ENCODE results near the gene DYRK2.
"Not testable (repeated sequence)": the region's sequence is repeated elsewhere in the genome, so short reads cannot be mapped to it uniquely, and the experiment has no call there.

Gene DYRK2

DNA sequence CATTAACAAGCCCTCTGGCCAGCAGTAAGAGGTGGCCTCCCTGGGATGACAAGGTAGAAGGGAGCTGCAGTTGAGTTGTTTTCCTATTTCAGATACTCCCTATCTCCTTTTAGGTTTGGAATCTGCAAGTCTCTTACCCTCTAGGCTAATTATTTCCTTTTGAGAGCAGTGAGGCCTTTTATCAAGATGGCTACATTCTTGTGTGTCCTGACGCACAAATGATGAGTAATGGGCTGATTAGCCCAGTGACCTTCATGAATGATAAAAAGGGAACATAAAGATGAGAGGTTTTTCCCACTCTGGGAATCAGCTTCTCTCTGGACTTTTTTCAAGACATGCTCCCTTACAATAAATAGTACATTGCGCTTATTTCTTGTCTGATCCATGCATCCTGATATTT is 22.9 kb downstream of the DYRK2 start:
- no peak for DNase-seq (ENCODE audit: low spot score)

DNA sequence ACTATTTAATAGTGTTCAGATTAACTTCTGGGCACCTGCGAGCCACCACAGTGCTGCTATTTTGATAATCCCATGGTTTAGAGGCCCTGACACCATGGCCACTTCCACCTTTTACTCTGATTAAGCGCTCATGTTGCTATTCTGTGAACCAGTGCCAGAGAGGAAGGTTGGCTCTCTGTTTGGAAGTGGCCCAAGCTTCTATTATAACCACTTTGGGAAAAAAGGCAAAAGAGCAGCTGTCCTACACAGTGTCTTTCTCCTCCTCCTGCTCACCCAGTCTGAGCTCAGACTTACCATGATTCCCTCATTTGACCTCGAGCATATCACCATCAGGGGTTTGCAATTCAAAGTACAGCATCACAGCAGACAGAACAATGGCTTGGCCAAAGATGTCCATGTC is 23.3 kb downstream of the DYRK2 start:
- no peak for DNase-seq (ENCODE audit: low spot score)

- not testable (repeated sequence) for DNase-seq (ENCODE audit: low spot score)
Measured at GRCh38 chr12:67672507-67672906, 24.0 kb downstream of the DYRK2 start.

GRCh38 chr12:67673509-67673908 is 25.0 kb downstream of the DYRK2 start:
- DNase-seq (ENCODE audit: low spot score), result not testable (repeated sequence)

GRCh38 chr12:67674417-67674816 is 25.9 kb downstream of the DYRK2 start:
- DNase-seq (ENCODE audit: low spot score), result no peak

DNA sequence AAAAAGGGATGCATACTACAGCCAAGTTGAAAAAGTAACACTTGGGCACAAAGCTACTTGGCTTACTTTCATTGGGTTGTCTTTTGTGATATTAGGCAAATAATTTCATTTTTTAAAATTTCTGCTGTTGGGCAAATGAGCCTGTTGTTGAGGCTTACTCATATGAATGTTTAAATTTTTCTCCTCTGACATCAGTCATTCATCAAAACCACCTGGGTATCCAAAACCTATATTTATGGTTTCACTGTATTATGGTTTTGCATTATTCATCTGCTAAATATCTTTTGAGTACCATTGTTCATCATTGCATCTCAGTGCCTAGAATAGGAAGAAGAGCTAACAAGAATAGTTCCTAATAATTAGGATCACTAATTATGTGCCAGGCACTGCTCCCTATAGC is 28.1 kb downstream of the DYRK2 start:
- no peak for DNase-seq (ENCODE audit: low spot score)

DNA sequence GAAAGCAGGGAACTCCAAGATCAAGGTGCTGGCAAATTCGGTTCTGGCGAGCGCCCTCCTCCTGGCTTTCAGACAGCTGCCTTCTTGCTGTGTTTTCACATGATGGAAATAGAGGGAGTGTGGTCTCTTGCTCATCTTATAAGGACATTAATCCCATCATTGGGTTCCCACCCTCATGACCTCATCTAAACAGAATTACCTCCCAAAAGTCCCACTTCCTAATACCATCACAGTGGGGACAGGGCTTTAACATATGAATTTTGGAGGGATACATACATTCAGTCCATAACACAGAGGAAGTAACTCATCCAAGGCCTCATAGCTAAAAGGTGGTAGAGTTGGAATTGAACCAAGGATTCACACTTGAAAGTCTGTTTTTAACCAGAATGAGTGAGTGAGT is 28.6 kb downstream of the DYRK2 start:
- no peak for DNase-seq (ENCODE audit: low spot score)

GRCh38 chr12:67681105-67681778 is 32.7 kb downstream of the DYRK2 start:
- DNase-seq (ENCODE audit: low spot score), result no peak

- no peak for DNase-seq (ENCODE audit: low spot score)
Measured at GRCh38 chr12:67681941-67682620, 33.5 kb downstream of the DYRK2 start.

GRCh38 chr12:67689385-67689784 is 40.8 kb downstream of the DYRK2 start:
- DNase-seq (ENCODE audit: low spot score), result no peak

GRCh38 chr12:67690656-67691055 is 42.1 kb downstream of the DYRK2 start:
- no peak for DNase-seq (ENCODE audit: low spot score)

- no peak for DNase-seq (ENCODE audit: low spot score)
Measured at GRCh38 chr12:67691220-67691619, 42.7 kb downstream of the DYRK2 start.

DNA sequence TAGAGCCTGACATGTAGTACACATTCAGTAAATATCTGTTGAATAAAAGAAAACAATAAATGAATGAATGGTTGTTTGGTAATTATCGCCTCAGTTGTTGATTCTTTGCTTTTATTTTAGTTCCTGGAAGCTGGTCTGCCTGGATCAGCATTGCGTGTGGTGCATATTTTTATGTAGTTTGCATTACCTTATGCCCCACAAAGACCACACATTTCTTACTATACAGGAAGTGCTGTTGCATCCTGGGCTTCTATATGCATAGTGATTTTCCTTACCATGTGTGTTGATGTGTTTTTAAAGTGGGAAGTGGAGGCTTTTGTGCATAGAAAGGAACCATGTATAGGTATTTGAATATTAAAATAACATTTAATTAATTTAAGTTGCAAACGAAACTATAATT is 43.6 kb downstream of the DYRK2 start:
- DNase-seq (ENCODE audit: low spot score), result no peak

GRCh38 chr12:67692966-67693365 is 44.4 kb downstream of the DYRK2 start:
- no peak for DNase-seq (ENCODE audit: low spot score)

GRCh38 chr12:67693894-67694293 is 45.3 kb downstream of the DYRK2 start:
- DNase-seq (ENCODE audit: low spot score), result no peak

- no peak for DNase-seq (ENCODE audit: low spot score)
Measured at GRCh38 chr12:67694306-67694900, 45.9 kb downstream of the DYRK2 start.

DNA sequence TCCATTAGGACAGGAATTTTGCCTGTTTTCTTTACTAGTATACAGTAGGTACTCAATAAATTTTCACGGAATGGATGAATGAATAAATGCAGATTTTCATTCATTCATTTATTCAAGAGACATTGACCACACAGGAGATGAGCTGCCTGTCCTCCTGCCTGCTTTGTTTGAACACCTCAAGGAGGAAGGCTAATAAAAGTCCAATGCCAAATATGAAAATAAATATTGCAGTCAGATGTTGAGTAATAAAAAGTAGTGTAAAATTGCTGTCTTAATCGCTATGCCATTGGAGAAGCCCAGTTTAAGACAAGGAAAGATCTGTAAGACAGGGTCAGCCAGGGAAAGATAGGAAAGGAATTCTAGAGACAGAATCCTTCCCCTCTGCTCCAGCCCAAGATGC is 47.4 kb downstream of the DYRK2 start:
- DNase-seq (ENCODE audit: low spot score), result no peak

DNA sequence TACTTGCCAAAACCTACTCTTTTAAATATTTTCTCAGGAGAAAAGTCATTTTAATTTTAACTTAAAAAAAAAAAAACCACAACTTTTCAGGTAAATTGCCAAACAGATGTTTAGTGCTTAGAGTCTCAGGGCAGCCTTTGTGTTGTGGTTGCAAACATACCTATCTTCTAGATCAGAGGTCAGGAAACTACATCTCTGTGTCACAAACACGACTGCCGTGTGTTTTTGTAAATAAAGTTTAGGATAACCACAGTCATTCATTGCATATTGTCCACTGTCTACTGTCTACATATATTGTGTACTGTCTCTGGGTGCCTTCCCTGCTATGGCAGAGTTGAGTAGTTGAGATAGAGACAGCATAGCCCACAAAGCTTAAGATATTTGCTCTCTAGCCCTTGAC is 48.9 kb downstream of the DYRK2 start:
- no peak for DNase-seq (ENCODE audit: low spot score)

- no peak for DNase-seq (ENCODE audit: low spot score)
Measured at GRCh38 chr12:67697967-67698366, 49.4 kb downstream of the DYRK2 start.

GRCh38 chr12:67698672-67699581 is 50.4 kb downstream of the DYRK2 start:
- peak; percentile 32 for DNase-seq (ENCODE audit: low spot score)

DNA sequence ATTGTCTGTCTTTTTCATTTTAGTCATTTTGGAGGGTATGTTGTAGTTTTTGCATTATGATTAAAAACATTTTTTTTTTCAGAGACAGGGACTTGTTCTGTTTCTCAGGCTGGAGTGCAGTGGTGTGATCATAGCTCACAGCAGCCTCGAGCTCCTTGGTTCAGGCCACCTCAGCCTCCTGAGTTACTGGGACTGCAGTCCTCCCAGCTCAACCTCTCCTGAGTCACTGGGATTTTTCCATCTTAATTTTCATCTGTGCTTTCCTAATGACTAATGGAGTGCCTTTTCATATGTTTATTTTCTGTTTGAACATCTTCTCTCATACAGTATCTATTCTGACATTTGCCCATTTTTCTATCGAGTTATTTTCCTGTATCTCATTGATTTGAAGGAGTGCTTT is 52.6 kb downstream of the DYRK2 start:
- DNase-seq (ENCODE audit: low spot score), result no peak

- DNase-seq (ENCODE audit: low spot score), result no peak
Measured at GRCh38 chr12:67702136-67702535, 53.6 kb downstream of the DYRK2 start.
